Colon (tissue), 2 donors: ENCODE data around the gene ZNF800.
"Not testable (repeated sequence)": the region's sequence is repeated elsewhere in the genome, so short reads cannot be mapped to it uniquely, and the experiment has no call there.

Experiments used
- FAIRE-seq: peaks from 2 replicates; lab custom pipeline; 2012; peaks lifted over from hg19 to GRCh38; lab: Jason Lieb, UNC
- donor health status: control.
- donor health status: control.

The ZNF800 gene, protein sequence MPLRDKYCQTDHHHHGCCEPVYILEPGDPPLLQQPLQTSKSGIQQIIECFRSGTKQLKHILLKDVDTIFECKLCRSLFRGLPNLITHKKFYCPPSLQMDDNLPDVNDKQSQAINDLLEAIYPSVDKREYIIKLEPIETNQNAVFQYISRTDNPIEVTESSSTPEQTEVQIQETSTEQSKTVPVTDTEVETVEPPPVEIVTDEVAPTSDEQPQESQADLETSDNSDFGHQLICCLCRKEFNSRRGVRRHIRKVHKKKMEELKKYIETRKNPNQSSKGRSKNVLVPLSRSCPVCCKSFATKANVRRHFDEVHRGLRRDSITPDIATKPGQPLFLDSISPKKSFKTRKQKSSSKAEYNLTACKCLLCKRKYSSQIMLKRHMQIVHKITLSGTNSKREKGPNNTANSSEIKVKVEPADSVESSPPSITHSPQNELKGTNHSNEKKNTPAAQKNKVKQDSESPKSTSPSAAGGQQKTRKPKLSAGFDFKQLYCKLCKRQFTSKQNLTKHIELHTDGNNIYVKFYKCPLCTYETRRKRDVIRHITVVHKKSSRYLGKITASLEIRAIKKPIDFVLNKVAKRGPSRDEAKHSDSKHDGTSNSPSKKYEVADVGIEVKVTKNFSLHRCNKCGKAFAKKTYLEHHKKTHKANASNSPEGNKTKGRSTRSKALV

DNA sequence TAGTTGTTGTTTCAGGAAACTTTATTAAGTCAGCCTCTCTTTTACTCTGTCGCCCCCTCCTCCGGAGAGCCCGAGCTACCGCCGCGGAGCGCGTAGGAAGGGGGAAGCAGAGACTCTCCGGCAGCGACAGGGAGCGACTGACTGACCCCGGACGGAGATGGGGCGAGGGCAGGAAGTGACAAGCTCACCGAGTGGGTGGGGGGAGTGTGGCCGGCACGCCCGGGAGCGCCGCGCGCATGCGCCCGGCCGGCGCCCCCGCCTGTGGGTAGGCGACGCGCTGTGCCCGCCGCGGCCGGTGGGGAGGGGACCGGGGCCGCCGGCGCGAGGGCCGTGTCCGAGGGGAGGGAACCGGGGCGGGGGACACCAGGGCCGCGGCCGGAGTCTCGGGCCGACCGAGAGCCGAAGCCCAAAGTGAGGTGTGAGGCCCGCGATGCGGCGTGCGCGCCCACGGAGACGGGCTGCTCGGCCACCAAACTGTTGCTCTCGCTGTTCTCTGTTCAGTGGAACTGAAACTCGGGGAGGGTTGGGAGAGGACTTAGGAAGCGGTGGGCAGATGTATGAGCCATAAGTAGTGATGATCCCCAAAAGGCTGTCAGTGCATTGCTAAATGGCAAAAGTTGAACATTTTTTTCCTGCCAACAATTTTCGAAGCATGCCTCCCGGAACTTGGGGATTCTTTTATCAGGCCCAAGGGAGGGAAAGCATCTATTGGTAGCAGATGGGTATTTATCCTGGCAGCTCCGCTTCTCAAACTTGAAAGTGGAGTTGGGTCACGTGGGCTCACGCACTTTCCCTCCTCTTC, at the start of gene ZNF800:
ZNF800 (minus strand) TSS at position 143 of the 802 bp plus-strand sequence. CDS start 1,151 bp downstream, outside the sequence.
- FAIRE-seq = no peak

- FAIRE-seq = no peak
Observed at GRCh38 chr7:127440206-127440605, 47.7 kb upstream of the ZNF800 start.

DNA sequence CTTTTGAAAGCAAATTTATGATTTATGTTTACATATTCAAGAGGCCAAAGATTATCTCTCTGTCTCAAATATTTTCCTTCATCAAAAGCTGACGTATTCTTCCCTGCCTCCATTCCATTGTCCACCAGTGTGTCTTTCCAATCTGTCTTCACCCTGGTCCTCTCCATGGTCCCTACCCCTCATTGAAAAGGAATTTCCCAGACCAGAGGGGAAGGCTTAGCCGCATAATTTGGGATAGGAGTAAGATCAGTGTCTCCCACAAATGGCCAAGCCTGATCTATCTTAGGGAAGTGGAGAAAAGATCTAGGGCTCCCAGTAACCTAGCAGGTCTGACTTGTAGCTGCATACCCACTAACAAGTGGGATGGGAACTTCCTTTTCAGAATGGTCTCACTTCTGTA, 46.3 kb upstream of the ZNF800 start:
- FAIRE-seq = no peak

DNA sequence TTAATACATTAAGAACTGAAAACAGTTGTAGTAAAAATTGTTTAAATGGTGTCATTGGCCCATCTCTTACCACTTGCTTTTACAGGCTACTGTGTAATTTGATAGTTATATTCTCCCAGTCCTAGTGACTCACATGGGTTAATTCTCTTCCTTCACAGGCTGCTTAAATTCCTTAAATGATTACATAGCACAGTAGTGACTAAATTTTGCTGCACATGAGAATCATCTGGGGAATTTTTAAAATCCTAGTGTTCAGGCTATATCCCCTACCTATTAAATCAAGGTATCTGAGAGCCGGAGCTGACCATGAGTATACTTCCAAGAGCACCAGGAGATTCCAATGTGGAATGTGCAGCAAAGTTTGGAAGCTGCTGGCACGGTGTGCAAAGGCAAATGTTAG, 45.3 kb upstream of the ZNF800 start:
- no peak for FAIRE-seq

- no peak for FAIRE-seq
Observed at GRCh38 chr7:127437241-127437640, 44.7 kb upstream of the ZNF800 start.

DNA sequence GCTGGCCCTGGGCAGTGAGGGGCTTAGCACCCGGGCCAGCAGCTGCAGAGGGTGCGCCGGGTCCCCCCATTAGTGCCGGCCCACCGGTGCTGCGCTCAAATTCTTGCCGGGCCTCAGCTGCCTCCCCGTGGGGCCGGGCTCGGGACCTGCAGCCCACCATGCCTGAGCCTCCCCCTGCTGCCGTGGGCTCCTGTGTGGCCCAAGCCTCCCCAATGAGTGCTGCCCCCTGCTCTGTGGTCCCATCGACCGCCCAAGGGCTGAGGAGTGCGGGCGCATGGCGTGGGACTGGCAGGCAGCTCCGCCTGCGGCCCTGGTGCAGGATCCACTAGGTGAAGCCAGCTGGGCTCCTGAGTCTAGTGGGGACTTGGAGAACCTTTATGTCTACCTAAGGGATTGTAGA, 36.8 kb upstream of the ZNF800 start:
- FAIRE-seq = not testable (repeated sequence)

GRCh38 chr7:127419196-127419595, 26.7 kb upstream of the ZNF800 start:
- FAIRE-seq = no peak

GRCh38 chr7:127418459-127418858, 26.0 kb upstream of the ZNF800 start:
- no peak for FAIRE-seq

DNA sequence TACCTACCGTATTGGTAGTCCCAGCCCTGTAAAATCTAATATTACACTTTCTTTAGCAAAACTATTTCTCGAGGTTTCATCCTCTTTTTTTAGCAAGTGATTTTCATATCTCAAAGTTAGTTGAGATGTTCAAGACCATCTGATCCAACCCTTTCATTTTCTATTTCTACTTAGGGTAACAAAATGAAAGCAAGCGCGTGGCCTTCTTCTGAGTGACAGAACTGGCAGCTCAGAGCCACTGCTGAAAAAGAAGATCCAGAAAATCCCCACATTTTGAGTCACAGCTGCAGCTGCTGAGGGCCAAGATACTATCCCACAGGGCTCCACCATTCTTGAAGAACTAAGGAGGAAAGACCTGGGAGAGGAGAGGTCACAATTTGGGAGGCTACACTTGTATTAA, 24.8 kb upstream of the ZNF800 start:
- FAIRE-seq = no peak

DNA sequence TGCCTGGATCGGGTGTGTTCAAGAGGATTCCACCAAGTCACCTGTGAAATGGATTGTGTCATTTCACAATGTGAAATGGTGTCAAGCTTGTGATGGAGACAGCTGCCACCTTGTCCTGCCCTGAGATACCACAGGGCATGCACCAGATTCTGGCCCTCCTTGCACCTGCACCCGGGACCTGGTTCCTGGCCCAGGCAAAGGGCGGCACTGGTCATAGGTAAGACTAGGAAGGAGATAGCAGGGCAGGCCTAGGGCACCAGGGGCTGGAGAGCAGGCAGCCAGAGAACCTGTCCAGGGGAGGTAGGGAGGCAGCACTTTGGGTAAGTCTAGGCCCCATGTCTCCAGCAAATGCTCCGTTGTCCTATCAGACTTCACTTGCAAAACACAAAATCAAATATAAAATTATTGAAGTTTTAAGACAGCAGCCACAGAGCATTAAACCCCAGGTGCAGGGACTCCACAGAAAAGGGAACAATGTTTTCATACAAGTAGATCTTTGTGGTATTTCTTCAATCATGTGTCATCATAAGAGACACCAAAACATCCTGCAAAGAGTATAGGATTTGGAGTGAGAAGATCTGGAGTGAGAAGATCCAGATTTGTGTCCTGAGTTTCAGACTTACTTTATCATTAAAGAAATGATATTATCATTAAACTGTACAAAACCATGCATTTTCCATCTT, 22.7 kb upstream of the ZNF800 start:
- no peak for FAIRE-seq

DNA sequence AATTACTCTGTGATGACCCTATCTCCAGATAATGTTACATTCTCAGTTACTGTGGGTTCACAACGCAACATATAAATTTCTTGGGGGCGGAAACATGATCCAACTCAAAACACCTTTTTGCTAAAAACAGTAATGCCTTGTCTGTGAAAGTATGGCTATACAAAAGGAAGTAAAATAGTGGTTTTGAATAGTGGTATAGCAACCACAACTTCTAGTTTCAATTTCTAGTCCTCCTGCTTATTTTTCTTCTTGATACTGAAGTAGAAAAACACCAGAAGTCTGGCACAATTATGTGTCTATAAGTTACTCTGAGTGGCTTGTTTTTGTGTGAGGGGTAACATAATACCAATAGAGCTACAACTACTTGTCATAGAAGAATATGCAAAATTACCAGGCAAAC, 21.5 kb upstream of the ZNF800 start:
- FAIRE-seq = no peak

GRCh38 chr7:127413326-127413725, 20.8 kb upstream of the ZNF800 start:
- FAIRE-seq = no peak

GRCh38 chr7:127411176-127411575, 18.7 kb upstream of the ZNF800 start:
- FAIRE-seq = no peak

GRCh38 chr7:127409629-127410028, 17.1 kb upstream of the ZNF800 start:
- no peak for FAIRE-seq

GRCh38 chr7:127404286-127405072, 12.0 kb upstream of the ZNF800 start:
- no peak for FAIRE-seq

DNA sequence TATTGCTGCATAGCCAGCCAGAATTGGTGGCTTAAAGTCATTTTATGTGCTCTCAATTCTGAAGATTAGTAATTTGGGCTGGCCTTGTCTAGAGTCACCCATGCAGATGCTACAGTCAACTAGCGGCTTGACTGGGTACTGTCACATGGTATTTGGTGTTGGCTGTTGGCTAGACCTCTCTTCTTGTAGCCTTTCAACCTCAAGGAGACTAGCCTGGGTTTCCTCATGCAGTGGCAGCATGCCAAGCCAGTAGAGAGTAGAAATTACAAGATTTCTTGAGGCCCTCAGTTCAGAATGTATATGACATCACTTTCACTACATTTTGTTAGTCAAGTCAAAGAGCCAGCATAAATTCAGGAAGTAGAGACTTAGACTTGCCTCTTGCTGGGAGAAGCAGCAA, 3.7 kb upstream of the ZNF800 start:
- no peak for FAIRE-seq

GRCh38 chr7:127395104-127395503, 2.6 kb upstream of the ZNF800 start:
- FAIRE-seq = not testable (repeated sequence)

DNA sequence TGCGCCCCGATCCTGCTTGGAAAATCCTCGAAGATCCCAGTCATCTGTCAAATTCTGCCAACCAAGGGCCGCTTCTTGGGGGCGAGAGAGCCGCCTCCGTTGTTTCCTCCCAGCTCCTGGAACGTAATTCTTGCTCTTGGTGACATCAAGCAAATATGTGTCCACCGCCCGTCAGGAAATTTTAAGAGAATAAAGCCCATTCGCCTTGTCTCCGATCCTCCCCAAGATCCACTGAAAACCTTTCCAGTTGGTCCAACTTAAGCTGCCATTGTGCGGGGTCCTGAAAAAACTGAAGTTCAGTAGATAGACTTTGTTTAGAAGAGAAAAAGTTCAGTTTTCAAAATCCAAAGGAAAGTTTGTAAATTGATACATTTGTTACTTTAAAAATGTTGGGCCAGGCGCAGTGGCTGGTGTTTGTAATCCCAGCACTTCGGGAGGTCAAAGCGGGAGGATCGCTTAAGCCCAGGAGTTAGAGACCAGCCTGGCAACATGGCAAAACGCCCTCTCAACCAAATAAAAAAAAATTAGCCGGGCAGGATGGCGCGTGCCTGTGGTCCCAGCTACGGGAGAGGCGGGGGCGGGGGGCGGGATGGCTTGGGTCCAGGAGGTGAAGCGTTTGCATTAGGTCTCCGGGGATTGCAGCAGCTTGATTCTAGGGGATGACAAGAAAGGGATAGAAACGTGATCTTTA, 1.0 kb upstream of the ZNF800 start:
- FAIRE-seq = no peak

DNA sequence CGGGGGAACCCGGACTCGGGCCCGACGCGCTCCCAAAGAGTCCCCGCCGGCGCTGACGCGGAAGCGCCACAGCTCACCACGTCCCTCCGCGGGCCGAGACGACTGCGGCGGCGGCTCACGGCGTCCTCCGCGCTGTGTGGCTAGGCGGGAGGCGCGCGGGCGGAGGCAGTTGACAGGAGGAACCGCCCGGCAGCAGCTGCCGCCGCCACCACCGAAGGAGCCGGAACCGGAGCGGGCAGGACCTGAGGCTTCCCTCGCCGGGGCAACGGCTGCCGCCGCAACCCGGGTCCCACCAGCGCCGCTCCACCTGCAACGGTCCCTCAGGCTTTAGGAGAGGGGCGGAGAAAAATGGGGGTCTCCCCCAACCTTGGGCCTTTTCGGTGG, 334 bp downstream of the ZNF800 start:
- no peak for FAIRE-seq

DNA sequence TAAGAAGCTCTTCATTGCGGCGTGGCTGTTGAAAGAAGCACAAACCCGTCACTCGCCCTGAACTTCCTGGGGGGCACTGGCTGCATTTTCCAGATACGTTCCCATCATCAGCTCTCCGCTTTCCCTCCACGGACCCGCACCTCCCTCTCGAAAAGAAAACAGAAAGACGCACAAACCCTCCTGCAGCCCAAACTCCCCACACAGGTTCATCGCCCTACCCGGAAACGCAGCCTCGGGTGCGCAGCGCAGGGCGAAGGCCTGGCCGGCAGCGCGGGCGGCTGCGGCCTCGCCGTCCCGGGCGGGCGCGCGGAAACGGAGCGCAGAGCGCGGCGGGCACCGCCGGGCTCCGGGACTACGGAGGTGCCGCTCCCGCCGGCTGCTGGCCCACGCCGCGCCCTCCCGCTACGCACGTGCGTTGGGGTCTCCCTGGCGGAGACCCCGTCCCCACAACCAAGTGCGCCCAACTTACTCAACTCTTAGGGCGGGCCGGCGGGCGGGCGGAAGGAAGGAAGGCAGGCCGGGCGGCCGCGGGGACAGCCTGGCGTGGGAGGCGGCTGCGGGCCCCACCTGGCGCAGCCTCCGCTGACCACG, 822 bp downstream of the ZNF800 start:
- no peak for FAIRE-seq
